Kidney tubule cell (primary cell): ENCODE measurements around the gene PHLPP1.
A peak's percentile ranks its signal among the peaks of the same experiment; 100 is the strongest.

ENCODE experiments used
- DNase-seq: peaks from one replicate; pipeline ENCODE4 v3.0.0-alpha.2; 2018; ENCODE audit warnings: low spot score

PHLPP1 gene

DNA sequence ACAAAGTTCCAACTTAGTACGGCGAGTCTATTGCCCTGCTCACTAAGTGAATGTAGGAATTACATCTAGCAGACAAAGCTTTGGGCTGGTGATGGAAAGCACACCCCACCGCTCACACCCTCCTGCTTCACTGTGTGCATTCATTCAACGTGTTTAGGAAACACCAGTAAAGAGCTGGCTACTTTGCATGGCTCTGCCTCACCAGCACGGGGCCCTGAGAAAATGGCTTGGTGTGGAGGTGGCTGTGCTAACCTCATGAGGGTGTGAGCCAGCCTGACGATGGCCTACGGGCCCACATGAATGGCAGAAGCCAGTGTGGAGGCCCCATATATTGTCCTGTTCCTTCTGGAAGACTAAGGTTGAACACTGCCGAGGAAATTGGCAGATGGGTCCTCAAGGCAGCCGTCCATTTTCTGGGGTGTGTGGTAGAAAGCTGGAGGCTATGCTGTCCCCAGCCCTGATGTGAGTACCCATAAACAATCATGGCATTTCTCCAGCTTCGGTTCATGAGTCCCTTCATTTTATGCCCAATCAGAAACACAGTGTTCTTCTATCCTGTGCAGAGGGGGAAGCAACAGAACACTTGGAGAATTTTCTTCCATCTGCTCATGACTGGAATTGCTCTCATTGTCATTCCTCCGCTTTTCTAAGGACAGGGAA, 269.4 kb downstream of the PHLPP1 start:
- no peak for DNase-seq

DNA sequence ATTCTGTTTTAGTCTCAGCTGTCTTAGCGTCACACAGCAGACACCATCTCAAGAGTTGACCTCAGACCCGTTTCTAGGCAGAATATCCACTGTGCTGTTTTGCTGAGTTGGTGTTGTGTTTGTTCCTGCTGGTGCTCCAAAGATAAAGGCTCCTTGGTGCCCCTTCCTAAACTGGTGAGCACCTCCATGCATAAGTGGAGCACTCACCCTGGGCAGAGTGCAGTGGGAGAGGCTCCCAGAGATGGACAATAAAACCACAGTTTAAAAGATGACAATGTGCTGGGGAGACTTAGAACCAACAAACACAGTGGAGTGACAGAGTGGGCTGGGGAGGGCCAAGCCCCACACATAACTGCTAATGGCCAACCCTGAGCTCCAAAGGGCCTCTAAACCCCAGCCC, 271.1 kb downstream of the PHLPP1 start:
- DNase-seq, result no peak

DNA sequence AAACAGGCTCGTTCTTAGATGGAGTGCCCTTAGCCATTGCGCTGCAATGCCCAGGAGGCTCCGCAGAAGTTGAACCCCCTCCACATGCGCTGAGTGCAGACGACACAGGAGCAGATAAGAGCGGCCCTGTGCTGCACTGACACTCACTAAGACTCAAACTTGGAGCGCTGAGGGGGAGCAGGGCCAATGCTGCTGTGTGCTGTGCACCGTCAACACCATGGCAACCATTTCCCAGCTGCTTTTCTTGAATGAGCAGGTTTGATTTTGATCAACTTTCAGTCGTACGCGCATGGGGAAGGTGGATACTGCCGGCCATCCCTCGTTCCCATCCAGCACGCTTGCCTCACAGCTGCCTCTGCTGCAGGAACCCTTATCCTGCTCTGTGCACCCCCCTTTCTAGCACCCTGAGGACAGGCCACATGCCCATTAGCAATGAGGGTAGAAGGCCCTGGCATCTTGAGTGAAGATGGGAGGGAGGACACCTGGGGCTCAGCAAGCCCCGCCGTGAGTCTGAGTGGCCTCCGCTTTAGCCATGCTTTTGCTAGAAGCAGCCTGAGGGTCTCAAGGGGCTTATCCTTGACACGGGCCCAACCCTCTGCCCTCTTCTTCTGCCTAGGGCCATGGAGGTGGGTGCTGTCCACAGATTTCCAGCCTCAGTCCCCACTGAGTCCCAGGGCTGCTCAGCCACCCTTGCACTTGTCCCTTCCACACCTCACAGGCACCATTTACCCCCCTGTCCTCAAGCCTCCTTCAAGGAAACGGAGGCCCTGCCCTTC, 271.9 kb downstream of the PHLPP1 start:
- no peak for DNase-seq

DNA sequence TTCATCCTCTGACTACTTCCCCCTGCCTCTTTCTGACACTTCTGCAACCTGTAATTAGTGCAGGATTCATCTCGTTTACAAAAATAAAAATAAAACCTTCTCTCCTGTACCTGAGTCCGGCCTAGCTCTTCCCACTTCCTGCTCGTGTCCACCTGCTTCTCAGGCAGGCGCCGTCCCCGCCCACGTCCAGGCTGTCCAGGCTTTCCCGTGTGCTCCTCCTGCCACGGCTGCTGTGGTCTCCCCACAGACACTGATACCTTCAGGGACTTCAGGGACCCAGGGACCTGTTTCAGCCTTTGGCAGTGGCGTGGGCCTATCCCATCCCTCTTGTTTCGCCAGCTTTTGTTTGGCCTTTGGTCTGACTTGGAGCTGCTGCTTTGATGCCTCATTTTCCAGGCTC, 272.5 kb downstream of the PHLPP1 start:
- DNase-seq, result no peak

GRCh38 chr18:62988471-62988870, 273.1 kb downstream of the PHLPP1 start:
- DNase-seq, result no peak

- no peak for DNase-seq
These were observed 273.9 kb downstream of the PHLPP1 start for GRCh38 chr18:62989195-62989594.

GRCh38 chr18:62990653-62991052, 275.3 kb downstream of the PHLPP1 start:
- no peak for DNase-seq

- DNase-seq, result no peak
These were observed 276.0 kb downstream of the PHLPP1 start for GRCh38 chr18:62991389-62991788.

- DNase-seq, result no peak
These were observed 276.6 kb downstream of the PHLPP1 start for GRCh38 chr18:62991959-62992358.

DNA sequence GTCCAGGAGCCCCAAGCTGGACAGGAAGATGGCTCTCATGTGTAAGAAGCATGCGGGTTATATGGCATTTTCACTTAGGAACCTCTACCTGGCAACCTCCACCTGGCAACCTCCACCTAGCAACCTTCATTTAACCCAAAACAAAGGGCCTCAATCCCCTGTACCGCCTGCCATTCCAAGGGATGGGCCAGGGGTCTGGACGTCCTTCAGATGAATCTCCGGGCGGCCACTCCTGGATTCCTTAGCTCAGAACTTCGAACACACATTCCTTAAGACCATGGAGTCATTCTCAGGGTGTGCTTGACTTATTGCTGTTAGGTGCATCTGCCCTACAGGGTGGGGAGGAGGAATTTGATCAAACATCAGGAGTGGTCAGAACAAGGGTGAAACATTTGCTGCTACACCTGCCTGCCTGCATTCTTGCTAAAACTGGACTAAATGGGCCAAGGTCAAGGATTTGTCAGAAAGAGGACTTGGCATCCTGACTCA, 277.6 kb downstream of the PHLPP1 start:
- DNase-seq, result no peak

- no peak for DNase-seq
These were observed 281.2 kb downstream of the PHLPP1 start for GRCh38 chr18:62996566-62996965.

DNA sequence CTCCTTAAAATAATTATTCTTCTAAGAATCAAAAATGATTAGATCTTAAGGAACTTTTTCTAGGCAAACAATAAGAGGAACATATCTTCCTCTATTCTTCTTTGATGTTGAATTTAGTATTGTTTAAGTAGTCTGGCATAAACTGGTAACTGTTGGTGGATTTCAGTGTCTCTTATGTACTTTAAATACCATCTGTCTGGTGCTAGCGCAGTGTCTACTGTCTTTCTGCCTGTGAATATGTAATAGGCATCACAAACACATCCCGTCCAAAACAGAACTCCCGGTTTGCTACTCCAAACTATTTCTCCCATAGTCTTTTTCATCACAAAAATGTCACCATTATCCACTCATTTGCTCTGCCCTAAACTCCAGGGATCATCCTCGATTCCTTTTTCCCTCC, 281.7 kb downstream of the PHLPP1 start:
- no peak for DNase-seq

DNA sequence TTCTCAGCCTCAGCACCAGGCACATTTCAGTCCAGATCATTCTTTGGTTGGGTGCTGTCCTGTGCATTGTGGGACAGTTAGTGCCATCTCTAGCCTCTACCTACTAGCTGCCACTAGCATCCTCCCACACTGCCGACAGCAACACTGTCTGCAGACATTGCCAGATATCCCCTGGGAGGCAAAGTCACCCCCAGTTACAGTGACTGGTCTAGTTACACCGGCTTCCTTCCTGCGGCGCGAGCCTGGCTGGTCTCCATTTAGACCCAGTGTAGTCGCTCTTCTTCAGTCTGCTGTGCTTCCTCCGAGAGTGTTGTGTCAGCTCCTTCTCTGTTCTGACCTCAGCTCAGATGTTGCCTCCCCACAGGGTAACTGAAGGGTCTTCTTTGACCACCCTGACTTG, 283.1 kb downstream of the PHLPP1 start:
- no peak for DNase-seq

DNA sequence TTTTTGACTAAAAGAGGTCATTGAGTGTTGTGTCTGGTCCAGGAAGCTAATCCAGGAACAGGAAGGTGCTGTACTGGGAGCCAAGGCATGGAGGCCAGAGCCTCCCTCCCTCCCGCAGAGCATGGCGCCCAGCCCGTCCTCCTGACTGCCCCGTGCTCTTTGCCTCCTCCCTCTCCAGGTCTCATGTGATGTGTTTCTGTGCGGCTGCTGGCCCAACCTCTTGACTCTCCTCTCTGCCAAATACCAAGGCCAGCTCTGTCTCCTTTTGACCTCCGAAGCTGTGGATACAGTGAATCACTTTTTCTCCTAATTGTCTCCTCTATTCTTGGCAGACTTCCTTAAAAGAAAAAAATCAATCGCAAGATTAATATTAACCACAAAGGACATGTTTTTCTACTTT, 284.1 kb downstream of the PHLPP1 start:
- DNase-seq, result peak; percentile 71

GRCh38 chr18:62999921-63000320, 284.6 kb downstream of the PHLPP1 start:
- DNase-seq, result no peak

DNA sequence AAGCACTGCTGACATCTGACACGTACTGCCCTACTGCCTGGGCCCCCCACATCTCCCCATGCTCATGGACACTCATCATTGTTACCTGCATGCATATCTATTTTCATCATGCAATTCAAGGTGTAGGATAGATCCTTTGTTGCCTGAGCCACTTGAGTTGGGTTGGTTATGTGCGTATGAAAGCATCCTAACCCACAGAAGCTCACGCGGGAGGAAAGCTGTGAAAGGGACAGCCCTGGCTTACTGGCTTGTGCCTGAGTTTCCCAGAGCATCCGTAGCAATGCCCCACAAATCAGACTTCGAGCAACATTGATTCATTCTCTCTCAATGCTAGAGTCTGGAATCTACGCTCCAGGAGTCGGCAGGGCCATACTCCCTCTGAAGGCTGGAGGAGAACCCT, 285.5 kb downstream of the PHLPP1 start:
- no peak for DNase-seq

GRCh38 chr18:63001861-63002260, 286.5 kb downstream of the PHLPP1 start:
- DNase-seq, result no peak

DNA sequence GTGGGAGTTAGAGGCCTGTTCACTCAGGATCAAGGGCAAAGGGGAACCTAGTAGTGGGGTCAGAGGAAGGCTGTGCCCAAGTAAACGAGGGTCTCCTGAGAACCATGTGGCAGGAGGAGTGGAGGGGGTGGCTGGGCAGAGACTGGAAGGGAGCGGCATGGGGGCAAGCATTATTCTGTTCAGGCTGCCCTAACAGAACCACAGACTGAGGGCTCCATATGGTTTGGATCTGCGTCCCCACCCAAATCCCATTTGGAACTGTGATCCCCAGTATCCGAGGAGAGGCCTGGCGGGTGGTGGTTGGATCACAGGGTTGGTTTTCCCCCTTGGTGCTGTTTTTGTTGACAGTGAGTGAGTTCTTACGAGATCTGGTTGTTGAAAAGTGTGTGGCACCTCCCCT, 287.0 kb downstream of the PHLPP1 start:
- no peak for DNase-seq

GRCh38 chr18:63002803-63003445, 287.6 kb downstream of the PHLPP1 start:
- no peak for DNase-seq

DNA sequence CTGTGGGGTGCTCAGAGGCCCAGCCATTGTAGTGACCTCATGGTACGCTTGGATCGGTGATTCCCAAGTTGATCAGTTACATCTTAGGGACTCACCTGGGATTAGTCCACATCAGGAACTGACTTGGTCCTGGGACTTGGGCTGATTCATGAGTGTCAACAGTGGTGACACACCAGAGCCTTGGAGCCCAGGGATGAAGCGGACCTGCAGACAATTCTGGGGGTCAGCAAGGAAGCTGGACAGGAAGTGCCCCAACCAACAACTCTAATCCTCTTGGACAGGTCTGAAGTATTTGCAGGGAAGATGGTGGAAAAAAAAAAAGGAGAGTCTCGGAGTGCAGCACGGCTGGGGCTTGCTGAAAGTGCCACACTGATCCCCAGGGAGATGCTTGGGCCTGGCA, 288.6 kb downstream of the PHLPP1 start:
- peak; percentile 13 for DNase-seq

- no peak for DNase-seq
These were observed 289.2 kb downstream of the PHLPP1 start for GRCh38 chr18:63004466-63005089.

DNA sequence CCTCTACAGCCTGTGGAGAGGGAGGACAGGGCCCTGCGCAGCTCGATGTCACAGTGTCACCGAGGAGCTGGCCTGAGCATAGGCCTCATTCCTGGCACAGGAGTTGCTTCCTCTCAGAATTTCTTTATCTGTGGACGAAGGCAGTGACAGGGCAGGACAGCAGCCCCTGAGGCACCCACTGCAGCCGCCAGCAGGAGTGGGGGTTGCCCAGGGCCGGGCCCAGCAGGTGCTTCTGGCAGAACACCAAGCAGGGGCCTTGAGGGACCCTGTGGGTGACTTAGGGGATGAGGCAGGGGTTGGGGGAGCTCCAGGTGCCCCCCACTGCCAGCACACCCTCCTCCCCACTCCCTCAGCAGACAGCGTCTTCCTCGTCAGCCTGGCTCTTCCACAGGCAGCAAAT, 290.0 kb downstream of the PHLPP1 start:
- no peak for DNase-seq

DNA sequence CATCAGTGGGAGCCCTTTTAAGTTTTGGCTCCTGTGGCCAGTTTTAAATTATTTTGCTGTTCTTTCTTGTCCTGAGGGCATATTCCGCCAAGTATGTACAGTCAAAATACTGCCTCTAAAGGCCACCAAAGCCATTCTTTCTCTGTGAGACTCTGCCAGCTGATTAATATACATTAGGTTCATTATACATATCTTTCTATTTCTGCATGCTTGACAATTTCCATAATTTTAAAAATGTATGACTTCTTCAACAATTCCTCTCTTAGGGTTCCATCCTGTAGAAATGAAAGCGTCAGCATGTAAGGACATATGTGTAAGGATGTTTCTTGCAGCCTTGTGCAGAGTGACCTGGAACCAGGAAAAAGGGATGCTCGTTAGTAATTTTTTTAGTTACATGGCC, 291.9 kb downstream of the PHLPP1 start:
- DNase-seq, result no peak
